IPS-20b (cell line): ENCODE results near the gene GJA9.
"Not testable (repeated sequence)": the region's sequence is repeated elsewhere in the genome, so short reads cannot be mapped to it uniquely, and the experiment has no call there.

Experiments used
- H3K27ac ChIP-seq: one replicate; pipeline ENCODE4 v1.5.1; 2013; ENCODE audit warnings: low read length
- H3K27me3 ChIP-seq: 2 replicates; pipeline ENCODE4 v1.6.1; 2013; ENCODE audit warnings: mild to moderate bottlenecking, low read length, inconsistent platforms; ENCODE audit not compliant: insufficient read depth
- H3K36me3 ChIP-seq: 2 replicates; pipeline ENCODE4 v1.6.1; 2013; ENCODE audit warnings: low read depth, mild to moderate bottlenecking, inconsistent platforms, low read length, moderate library complexity; ENCODE audit not compliant: insufficient read depth
- H3K4me1 ChIP-seq: 2 replicates; pipeline ENCODE4 v1.6.1; 2013; ENCODE audit warnings: mild to moderate bottlenecking, control low read depth, inconsistent platforms, low read length, moderate library complexity; ENCODE audit not compliant: insufficient read depth
- H3K4me3 ChIP-seq: 2 replicates; pipeline ENCODE4 v1.5.1; 2013; ENCODE audit warnings: mild to moderate bottlenecking, low read length, inconsistent platforms
- H3K9ac ChIP-seq: 2 replicates; pipeline ENCODE4 v1.6.1; 2013; ENCODE audit warnings: low read depth, mild to moderate bottlenecking, inconsistent platforms, low read length, moderate library complexity
- H3K9me3 ChIP-seq: 2 replicates; pipeline ENCODE4 v1.6.1; 2013; ENCODE audit warnings: mild to moderate bottlenecking, low read depth, low read length, inconsistent platforms; ENCODE audit not compliant: insufficient read depth

GJA9 gene

DNA sequence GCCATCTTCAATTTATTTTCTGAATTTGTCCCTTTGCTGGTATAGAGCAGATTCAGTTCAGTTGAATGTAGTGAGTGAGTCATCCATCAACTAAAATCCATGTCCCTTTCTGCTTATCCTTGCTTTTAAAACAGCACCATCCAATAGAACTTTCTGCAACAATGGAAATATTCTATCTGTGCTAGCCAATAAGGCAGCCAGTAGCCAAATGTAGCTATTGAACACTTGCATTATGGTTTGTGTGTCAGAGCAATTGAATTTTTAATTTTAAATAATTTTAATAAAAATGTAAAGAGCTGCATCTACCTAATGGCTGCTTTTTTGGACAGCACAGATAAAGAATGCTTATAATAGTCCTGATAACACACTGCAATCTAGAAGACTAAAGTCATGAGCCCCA, at the start of gene GJA9:
Gene GJA9, minus strand, starts transcription at position 101 of the 400 bp plus-strand sequence. CDS start 5,489 bp downstream, outside the sequence.
- Histone ChIP-seq H3K4me1 (0 out of 2 replicates have a peak, but pooled peaks cover 1% of the 10 kb centered on the region), H3K4me3 (no peak within 1 kb of the TSS), H3K27me3 (no peaks in the 10 kb centered on the region), H3K36me3 (no peaks in the 10 kb centered on the region), H3K27ac (no peak within 1 kb of the TSS), H3K9me3 (no peaks in the 10 kb centered on the region), H3K9ac (no peak within 1 kb of the TSS)

DNA sequence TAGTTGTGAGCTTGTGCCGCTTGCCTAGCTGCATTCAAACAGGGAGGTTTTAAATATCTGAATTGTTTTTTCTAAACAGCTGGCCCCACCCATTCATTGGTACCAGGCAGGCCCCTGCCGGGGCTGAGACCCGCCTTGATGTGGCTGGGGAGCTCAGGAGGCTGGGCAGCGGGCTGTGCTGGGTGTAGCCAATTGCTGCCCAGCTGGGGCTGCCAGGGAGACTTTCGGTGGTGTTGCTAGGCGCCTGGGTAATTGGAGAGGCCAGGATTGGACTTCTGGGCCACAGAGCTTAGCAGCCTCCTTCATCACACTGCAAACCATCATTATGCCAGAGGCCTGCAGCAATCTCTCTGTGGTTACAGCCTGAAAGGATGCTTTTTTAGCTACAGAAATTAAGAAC, 48.1 kb upstream of the GJA9 start:
- no peak overlapping the region for H3K9ac ChIP-seq
- H3K27ac ChIP-seq: no peak overlapping the region
- no peaks in the 10 kb centered on the region for H3K4me1 ChIP-seq

DNA sequence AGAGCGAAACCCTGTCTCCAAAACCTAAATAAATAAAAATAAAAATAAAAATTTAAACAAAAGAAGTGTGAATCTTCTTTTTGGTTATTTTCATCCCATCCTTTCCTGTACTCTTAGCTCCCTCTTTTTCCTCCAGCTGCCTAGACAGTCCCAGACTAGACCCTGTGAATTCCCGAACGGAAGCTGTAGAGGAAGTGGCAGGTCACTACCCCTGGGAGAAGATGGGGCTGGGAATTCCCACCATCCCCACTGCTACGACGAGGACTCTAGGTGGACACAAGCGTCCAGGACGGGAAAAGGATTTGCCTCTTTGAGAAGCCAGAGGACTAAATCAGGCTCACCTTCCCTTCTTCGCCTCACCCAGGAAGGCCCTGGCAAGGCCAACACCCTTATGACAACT, 47.7 kb upstream of the GJA9 start:
- H3K9me3 ChIP-seq: no peaks in the 10 kb centered on the region
- no peak overlapping the region for H3K4me3 ChIP-seq
- no peak overlapping the region for H3K27ac ChIP-seq
- H3K9ac ChIP-seq: no peak overlapping the region
- no peaks in the 10 kb centered on the region for H3K36me3 ChIP-seq
- no peaks in the 10 kb centered on the region for H3K27me3 ChIP-seq
- H3K4me1 ChIP-seq: no peaks in the 10 kb centered on the region

More for the DNA sequence above, 48.1 kb upstream of the GJA9 start:
- H3K9me3 ChIP-seq: no peaks in the 10 kb centered on the region
- no peak overlapping the region for H3K4me3 ChIP-seq
- no peaks in the 10 kb centered on the region for H3K27me3 ChIP-seq
- no peaks in the 10 kb centered on the region for H3K36me3 ChIP-seq

DNA sequence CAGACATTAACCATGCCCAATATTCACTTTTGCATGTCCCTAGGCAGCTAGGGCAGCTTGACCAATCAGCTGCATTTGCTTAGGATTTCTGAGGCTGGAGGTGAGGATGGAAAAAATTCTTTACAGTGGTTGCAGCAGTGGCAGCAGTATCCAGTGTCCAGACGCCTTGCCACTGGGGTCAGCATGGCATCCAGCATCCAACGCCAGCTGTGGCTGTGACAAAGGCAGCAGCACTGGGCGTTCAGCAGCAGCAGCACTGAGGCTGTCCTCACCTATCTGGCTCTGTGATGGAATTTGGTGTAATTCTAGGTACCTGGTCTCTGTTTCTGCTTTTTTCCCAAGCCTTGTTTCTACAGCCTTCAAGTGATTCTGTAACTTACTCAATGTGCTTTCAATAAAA, 44.7 kb upstream of the GJA9 start:
- H3K27ac ChIP-seq: no peak overlapping the region
- H3K9me3 ChIP-seq: no peaks in the 10 kb centered on the region
- no peaks in the 10 kb centered on the region for H3K36me3 ChIP-seq
- no peaks in the 10 kb centered on the region for H3K4me1 ChIP-seq
- H3K9ac ChIP-seq: no peak overlapping the region
- no peaks in the 10 kb centered on the region for H3K27me3 ChIP-seq
- no peak overlapping the region for H3K4me3 ChIP-seq

DNA sequence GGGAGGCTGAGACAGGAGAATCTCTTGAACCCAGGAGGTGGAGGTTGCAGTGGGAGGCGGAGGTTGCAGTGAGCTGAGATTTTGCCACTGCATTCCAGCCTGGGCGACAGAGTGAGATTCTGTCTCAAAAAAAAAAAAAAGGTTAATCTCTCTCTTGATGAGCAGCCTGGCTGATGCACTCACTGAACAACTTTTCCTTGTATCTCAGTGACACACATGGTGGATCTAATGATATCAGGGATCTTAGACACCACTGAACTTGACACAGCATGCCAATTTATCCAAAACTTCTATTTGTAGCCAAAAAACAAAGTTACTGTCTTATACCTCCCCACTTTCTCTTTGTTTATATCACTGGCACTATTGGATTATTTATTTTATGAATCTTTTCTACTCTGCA, 44.0 kb upstream of the GJA9 start:
- Histone ChIP-seq H3K9ac (no peak overlapping the region), H3K36me3 (no peaks in the 10 kb centered on the region), H3K4me1 (no peaks in the 10 kb centered on the region), H3K27ac (no peak overlapping the region), H3K4me3 (no peak overlapping the region), H3K9me3 (no peaks in the 10 kb centered on the region), H3K27me3 (no peaks in the 10 kb centered on the region)

DNA sequence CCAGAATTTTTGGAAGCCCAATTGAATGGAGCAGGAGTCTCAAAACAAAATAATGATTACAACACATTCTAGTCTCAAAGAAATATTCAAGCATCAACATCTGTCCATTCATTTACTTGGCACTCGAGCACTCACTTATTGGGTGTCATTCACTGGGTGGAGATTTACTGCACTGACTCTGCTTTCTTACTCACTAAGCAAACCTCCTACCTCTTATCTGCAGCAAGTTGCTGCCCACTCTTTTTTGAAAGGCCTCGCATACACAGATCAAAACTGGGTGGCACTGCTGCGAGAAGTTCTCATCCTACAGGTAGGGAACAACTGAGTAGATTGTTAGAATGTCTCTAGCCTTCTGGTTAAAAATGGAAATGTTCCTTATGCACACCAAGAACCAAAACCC, 42.2 kb upstream of the GJA9 start:
- Histone ChIP-seq H3K9ac (no peak overlapping the region), H3K4me3 (no peak overlapping the region), H3K27me3 (no peaks in the 10 kb centered on the region), H3K36me3 (no peaks in the 10 kb centered on the region), H3K9me3 (no peaks in the 10 kb centered on the region), H3K27ac (no peak overlapping the region), H3K4me1 (no peaks in the 10 kb centered on the region)

DNA sequence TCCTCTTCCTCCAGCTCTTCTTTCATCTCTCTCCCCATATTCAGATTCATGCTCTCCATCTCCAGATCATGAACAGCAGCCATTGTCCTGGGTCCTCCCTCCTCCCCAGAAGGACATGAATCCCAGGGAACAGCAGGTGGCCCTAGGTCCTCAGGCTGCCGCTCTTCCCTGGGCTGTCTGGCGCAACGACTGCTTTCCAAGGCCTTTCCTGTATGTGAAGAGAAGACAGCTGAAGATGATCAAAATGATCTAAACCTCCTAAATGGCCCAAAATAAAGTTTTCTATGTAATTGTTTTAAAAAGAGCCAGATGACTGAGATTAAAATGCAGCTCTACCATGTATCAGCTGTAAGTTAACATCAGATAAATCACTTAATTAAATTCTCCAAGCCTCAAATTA, 37.7 kb upstream of the GJA9 start:
- H3K4me3 ChIP-seq: no peak overlapping the region
- no peaks in the 10 kb centered on the region for H3K4me1 ChIP-seq
- no peaks in the 10 kb centered on the region for H3K36me3 ChIP-seq
- no peak overlapping the region for H3K27ac ChIP-seq
- no peaks in the 10 kb centered on the region for H3K9me3 ChIP-seq
- H3K9ac ChIP-seq: no peak overlapping the region
- no peaks in the 10 kb centered on the region for H3K27me3 ChIP-seq

DNA sequence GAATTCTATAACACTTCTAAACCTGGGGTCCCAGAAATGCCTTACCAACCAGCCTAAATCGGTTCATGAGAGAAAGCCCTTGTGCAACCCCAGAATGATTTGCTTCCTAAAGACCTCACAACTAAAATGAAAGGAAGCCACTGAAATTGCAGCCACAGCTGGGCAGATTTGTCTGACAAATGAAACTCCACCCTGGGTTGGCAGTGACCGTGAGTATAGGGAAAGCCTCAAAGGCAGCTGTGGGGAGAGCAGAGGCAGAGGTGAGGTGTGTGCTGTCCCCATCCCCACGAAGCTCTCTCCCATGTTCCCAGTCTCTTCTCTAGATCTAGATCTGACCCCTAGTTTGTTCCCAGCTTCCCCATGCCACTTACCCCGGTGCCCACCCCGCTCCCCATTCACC, 37.2 kb upstream of the GJA9 start:
- H3K36me3 ChIP-seq: no peaks in the 10 kb centered on the region
- no peaks in the 10 kb centered on the region for H3K4me1 ChIP-seq
- H3K27ac ChIP-seq: no peak overlapping the region
- no peak overlapping the region for H3K9ac ChIP-seq
- H3K4me3 ChIP-seq: no peak overlapping the region
- H3K9me3 ChIP-seq: no peaks in the 10 kb centered on the region
- no peaks in the 10 kb centered on the region for H3K27me3 ChIP-seq

DNA sequence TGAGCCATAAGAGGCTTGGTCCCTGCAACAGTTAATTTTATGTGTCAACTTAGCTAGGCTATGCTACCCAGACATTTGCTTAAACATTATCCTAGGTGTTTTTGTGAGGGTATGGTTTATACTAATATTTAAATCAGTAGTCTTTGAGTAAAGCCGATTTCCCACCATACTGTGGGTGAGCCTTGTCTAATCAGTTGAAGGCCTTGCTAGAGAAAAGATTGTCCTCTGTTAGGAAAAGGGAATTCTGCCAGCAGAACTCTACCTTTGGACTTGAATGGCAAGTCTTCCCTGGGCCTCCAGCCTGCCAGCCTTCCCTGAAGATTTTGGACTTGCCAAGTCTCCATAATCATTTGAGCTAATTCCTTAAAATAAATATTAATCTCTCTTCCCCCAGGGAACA, 36.4 kb upstream of the GJA9 start:
- Histone ChIP-seq H3K9ac (no peak overlapping the region), H3K27ac (no peak overlapping the region), H3K9me3 (no peaks in the 10 kb centered on the region), H3K36me3 (no peaks in the 10 kb centered on the region), H3K4me1 (no peaks in the 10 kb centered on the region), H3K4me3 (no peak overlapping the region), H3K27me3 (no peaks in the 10 kb centered on the region)

DNA sequence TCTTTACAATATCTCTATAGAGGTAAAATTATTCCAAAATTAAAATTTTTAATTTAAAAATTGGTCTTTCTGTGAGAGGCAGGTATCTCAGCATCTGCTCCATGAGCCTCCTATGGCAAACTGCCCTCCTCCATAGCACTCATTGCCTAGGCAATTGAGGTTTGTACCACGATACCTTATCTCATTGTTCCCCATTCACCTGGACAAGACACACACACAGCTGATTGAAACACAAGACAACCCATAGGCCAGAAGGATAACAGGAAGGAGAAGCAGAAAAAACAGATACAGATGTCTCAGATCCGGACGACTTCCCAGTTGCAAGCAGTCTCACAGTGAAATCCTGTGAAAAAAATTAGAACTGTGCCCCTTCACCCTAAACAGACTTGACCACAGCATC, 36.0 kb upstream of the GJA9 start:
- H3K36me3 ChIP-seq: no peaks in the 10 kb centered on the region
- H3K9ac ChIP-seq: no peak overlapping the region
- H3K9me3 ChIP-seq: no peaks in the 10 kb centered on the region
- no peaks in the 10 kb centered on the region for H3K27me3 ChIP-seq
- no peak overlapping the region for H3K4me3 ChIP-seq
- H3K4me1 ChIP-seq: no peaks in the 10 kb centered on the region
- no peak overlapping the region for H3K27ac ChIP-seq

DNA sequence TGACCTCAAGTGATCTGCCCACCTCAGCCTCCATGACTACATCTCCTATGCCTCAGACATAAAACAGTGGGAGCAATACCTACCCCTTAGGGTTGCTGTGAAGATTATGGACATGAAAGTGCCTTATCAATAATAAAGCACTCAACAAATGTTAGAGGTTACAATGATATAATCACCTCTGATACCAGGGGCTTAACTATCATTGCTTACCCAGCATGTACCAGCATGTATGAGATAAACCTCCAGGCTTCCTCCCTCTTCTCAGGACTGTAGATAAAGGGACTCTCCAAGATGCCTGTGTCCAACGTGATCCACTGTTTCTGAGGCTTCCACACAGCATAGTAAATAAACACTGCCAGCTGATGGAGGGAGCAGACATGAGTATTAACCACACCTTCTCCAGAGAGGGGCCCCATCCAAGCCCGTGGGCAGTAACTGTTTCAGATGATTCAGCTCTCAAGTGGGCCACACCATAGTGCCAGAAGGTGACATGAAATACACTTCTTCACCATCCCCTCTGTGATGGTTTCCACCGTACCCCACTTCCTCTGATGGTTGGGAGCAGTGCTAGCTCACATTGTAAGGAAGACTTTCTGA, 34.1 kb upstream of the GJA9 start:
- Histone ChIP-seq H3K27me3 (no peaks in the 10 kb centered on the region), H3K9ac (no peak overlapping the region)

DNA sequence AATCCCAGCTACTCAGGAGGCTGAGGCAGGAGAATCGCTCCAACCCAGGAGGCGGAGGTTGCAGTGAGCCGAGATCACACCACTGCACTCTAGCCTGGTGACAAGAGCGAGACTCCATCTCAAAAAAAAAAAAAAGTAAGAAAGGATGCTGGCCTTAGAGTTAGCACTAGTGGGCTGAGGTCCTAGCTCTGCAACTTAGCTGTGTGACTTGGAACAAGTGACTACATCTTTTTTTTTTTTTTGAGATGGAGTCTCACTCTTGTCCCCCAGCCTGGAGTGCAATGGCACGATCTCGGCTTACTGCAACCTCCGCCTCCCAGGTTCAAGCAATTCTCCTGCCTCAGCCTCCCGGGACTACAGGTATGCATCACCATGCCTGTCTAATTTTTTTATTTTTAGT, 33.5 kb upstream of the GJA9 start:
- not testable (repeated sequence) for H3K9ac ChIP-seq, H3K27ac ChIP-seq, H3K4me1 ChIP-seq, H3K27me3 ChIP-seq, H3K36me3 ChIP-seq, H3K4me3 ChIP-seq, H3K9me3 ChIP-seq

More for the DNA sequence above, 34.1 kb upstream of the GJA9 start:
- H3K9me3 ChIP-seq: no peaks in the 10 kb centered on the region
- no peak overlapping the region for H3K27ac ChIP-seq
- H3K4me3 ChIP-seq: no peak overlapping the region
- H3K4me1 ChIP-seq: no peaks in the 10 kb centered on the region
- H3K36me3 ChIP-seq: no peaks in the 10 kb centered on the region
